Thyroid gland (tissue), 4 donors: ENCODE data around the gene RGS5.

Source experiments
- POLR2A ChIP-seq, 2 donors: fragments of 450-650 bp; IDR thresholded peaks; one replicate each; pipeline ENCODE4 v1.6.1; 2017; ENCODE audit warnings: antibody characterized with exemption in 2 of 2, mild to moderate bottlenecking in 2 of 2, moderate library complexity in 1 of 2
- TF ChIP-seq, protein P1 (sequence below), 6 experiments: fragments of 200-600 bp in 3 of 6; fragments of 450-650 bp in 3 of 6; sonication (generic) in 3 of 6; IDR thresholded peaks; one replicate each; pipeline ENCODE4 v1.5.1; 2016 to 2019; ENCODE audit warnings: antibody characterized with exemption in 6 of 6, mild to moderate bottlenecking in 2 of 6, inconsistent platforms in 1 of 6, moderate library complexity in 1 of 6

DNA sequence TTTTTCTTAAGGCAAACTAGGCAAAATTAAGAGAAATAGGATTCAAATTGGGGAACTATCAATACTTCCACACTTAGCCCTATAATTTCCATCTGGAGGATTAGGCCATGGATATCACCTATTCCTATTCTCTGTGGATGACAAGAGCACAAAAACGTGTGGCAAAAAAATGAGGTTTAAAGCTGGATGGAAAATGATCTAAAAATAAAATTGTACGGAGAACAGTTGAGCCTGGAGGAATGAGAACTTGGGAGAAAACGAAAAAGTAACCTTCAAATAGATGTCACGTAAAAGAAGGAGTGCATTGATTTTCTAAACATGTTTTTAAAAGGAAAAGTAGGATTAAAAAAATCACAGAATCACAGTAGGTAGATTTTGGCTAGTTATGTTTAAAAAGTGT, 77.9 kb downstream of the RGS5 start:
- TF ChIP-seq, protein P1, sequence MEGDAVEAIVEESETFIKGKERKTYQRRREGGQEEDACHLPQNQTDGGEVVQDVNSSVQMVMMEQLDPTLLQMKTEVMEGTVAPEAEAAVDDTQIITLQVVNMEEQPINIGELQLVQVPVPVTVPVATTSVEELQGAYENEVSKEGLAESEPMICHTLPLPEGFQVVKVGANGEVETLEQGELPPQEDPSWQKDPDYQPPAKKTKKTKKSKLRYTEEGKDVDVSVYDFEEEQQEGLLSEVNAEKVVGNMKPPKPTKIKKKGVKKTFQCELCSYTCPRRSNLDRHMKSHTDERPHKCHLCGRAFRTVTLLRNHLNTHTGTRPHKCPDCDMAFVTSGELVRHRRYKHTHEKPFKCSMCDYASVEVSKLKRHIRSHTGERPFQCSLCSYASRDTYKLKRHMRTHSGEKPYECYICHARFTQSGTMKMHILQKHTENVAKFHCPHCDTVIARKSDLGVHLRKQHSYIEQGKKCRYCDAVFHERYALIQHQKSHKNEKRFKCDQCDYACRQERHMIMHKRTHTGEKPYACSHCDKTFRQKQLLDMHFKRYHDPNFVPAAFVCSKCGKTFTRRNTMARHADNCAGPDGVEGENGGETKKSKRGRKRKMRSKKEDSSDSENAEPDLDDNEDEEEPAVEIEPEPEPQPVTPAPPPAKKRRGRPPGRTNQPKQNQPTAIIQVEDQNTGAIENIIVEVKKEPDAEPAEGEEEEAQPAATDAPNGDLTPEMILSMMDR (IDR thresholded peaks at IDR 0.05), result no peak
- no peak for TF ChIP-seq POLR2A (IDR thresholded peaks at IDR 0.05)
